ENCODE results near the gene OTOA.
"Not testable (repeated sequence)": the region's sequence is repeated elsewhere in the genome, so short reads cannot be mapped to it uniquely, and the experiment has no call there.

- not testable (repeated sequence) for TF ChIP-seq POLR2A, CTCF (IDR thresholded peaks at IDR 0.05)
These were observed 50.5 kb downstream of the OTOA start for GRCh38 chr16:21714369-21714618.

Measured in body of pancreas (tissue), 4 donors.